Germinal center (tissue), 1 donor: Measurements from ENCODE around the gene SKOR1.
A peak's percentile ranks its signal among the peaks of the same experiment; 100 is the strongest.

Experiments
- DNase-seq: peaks from one replicate; pipeline ENCODE4 v3.0.0; 2012; ENCODE audit warnings: mixed read lengths, low spot score

Gene SKOR1

GRCh38 chr15:67820122-67820991, 5.0 kb upstream of the SKOR1 start:
- DNase-seq: no peak

GRCh38 chr15:67820992-67821783, 4.1 kb upstream of the SKOR1 start:
- no peak for DNase-seq

GRCh38 chr15:67821784-67822440, 3.4 kb upstream of the SKOR1 start:
- no peak for DNase-seq

- no peak for DNase-seq
Measured at GRCh38 chr15:67822537-67823313, 2.6 kb upstream of the SKOR1 start.

GRCh38 chr15:67823314-67824196, 1.8 kb upstream of the SKOR1 start:
- no peak for DNase-seq

GRCh38 chr15:67824197-67824968, 926 bp upstream of the SKOR1 start:
- DNase-seq: peak; percentile 6

GRCh38 chr15:67825881-67826716, 790 bp downstream of the SKOR1 start:
- no peak for DNase-seq

GRCh38 chr15:67826717-67827561, 1.6 kb downstream of the SKOR1 start:
- DNase-seq: peak; percentile 5

GRCh38 chr15:67827562-67828277, 2.4 kb downstream of the SKOR1 start:
- DNase-seq: no peak

- DNase-seq: no peak
Measured at GRCh38 chr15:67828278-67828968, 3.1 kb downstream of the SKOR1 start.

- no peak for DNase-seq
Measured at GRCh38 chr15:67828969-67829646, 3.8 kb downstream of the SKOR1 start.

GRCh38 chr15:67829647-67830504, 4.6 kb downstream of the SKOR1 start:
- no peak for DNase-seq

- DNase-seq: no peak
Measured at GRCh38 chr15:67831363-67831762, 6.1 kb downstream of the SKOR1 start.

GRCh38 chr15:67832031-67832551, 6.8 kb downstream of the SKOR1 start:
- DNase-seq: no peak
